Skin of body (tissue), 3 donors: ENCODE results near the gene FMO4. TPM values are rescaled to one million over a fixed set of nuclear protein-coding genes. Genes with fewer than 3 reads are reported as not detected.
"Not testable (repeated sequence)": the region's sequence is repeated elsewhere in the genome, so short reads cannot be mapped to it uniquely, and the experiment has no call there.

Experiments used
- DNase-seq: peaks from one replicate; lab custom pipeline; 2025; lab: John Stamatoyannopoulos, UW
- small RNA-seq: library from RNA; depleted of rRNA; stranded (forward); fragments of <200 nt; gene quantifications from one replicate; pipeline ENCODE3, GENCODE V24; 2014; ENCODE audit warnings: low replicate concordance
- total RNA-seq: library from RNA; depleted of rRNA; stranded (reverse); fragments of >200 nt; gene quantifications from one replicate; pipeline ENCODE4 v1.2.3, GENCODE V29; 2014

Gene FMO4
- total RNA-seq, 1 donor from 2014 or later: 4.5 TPM

DNA sequence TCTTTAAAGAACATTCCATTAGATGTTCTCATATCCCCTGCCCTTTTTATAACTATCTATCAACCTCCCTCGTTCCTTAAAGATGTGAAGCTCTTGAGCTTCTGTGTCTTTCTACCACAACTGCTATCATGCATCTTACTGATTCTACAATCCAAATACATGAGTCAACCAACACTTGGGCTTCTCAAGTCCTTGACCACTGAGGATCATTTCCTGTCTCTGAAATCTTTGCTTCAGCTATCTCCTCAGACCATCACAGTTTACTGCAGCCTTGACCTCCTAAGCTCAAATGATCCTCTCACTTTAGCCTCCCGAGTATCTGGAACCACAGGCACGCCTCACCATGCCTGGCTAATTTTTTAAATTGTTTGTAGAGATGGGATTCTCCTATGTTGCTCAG lies 75.2 kb downstream of the FMO4 start:
- DNase-seq: no peak

DNA sequence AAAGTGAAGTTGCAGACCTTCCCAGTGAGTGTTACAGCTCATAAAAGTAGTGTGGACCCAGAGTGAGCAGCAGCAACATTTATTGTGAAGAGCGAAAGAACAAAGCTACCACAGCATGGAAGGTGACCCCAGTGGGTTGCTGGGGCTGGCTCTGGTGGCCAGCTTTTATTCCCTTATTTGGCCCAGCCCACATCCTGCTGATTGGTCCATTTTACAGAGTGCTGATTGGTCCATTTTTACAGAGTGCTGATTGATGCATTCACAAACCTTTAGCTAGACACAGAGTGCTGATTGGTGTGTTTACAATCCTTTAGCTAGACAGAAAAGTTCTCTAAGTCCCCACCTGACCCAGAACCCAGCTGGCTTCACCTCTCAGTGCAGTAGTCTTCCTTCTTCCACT lies 76.8 kb downstream of the FMO4 start:
- DNase-seq: not testable (repeated sequence)

Small RNA genes lying within 50 kb of the gene (small RNA-seq; reads per million reads assigned to genes)
- gene SRP14P4: not detected

Other genes with a start within 250 kb of the FMO4 start
- gene FMO3, start 223.3 kb upstream of the FMO4 start, total RNA-seq: not detected
- gene FMO2, start 128.9 kb upstream of the FMO4 start, total RNA-seq: 2.0 TPM
- 11.9 TPM for gene FMO1, start 65.7 kb upstream of the FMO4 start, total RNA-seq
- gene PRRC2C, start 171.3 kb downstream of the FMO4 start, total RNA-seq: 64.6 TPM